Fibroblast of lung (primary cell): ENCODE data around the gene CRB1. TPM values are rescaled to one million over a fixed set of nuclear protein-coding genes. Genes with fewer than 3 reads are reported as not detected.

Experiments used
- DNase-seq, 2 donors: peaks; one replicate each; pipeline versions ENCODE4 v3.0.0 to v3.0.0-alpha.2; 2010; ENCODE audit warnings: low read depth in 2 of 2
- H2AFZ ChIP-seq: 2 replicates; pipeline ENCODE4 v1.5.1; 2012; ENCODE audit warnings: low read length, control low read depth, inconsistent platforms
- H3K27ac ChIP-seq: 2 replicates; pipeline ENCODE4 v1.5.1; 2011; ENCODE audit warnings: low read length, control low read depth; ENCODE audit not compliant: insufficient read depth
- H3K27me3 ChIP-seq: 2 replicates; pipeline ENCODE4 v1.5.1; 2011; ENCODE audit warnings: mild to moderate bottlenecking, low read length; ENCODE audit not compliant: control insufficient read depth, insufficient read depth
- H3K36me3 ChIP-seq: 2 replicates; pipeline ENCODE4 v1.5.1; 2011; ENCODE audit warnings: low read length; ENCODE audit not compliant: control insufficient read depth, insufficient read depth
- H3K4me1 ChIP-seq: 2 replicates; pipeline ENCODE4 v1.5.1; 2011; ENCODE audit warnings: low read length; ENCODE audit not compliant: control insufficient read depth, insufficient read depth; ENCODE audit errors: extremely low read depth
- H3K4me2 ChIP-seq: 2 replicates; pipeline ENCODE4 v1.5.1; 2011; ENCODE audit warnings: low read length, control low read depth; ENCODE audit not compliant: insufficient read depth; ENCODE audit errors: extremely low read depth
- H3K4me3 ChIP-seq, 4 experiments: fragments of 200-600 bp in 1 of 4; sonication (generic) in 1 of 4; replicated peaks in 1 of 4; 2 replicates each; pipeline ENCODE4 v1.5.1; 2011 to 2016; ENCODE audit warnings: low read length in 4 of 4, low read depth in 3 of 4, mild to moderate bottlenecking in 3 of 4, control low read depth in 2 of 4, inconsistent platforms in 1 of 4, mixed read lengths in 1 of 4; ENCODE audit not compliant: insufficient read depth in 1 of 4; ENCODE audit errors: control extremely low read depth in 1 of 4
- H3K79me2 ChIP-seq: 2 replicates; pipeline ENCODE4 v1.5.1; 2012; ENCODE audit warnings: mild to moderate bottlenecking, low read length, inconsistent platforms; ENCODE audit not compliant: control insufficient read depth, insufficient read depth
- H3K9ac ChIP-seq: 2 replicates; pipeline ENCODE4 v1.5.1; 2011; ENCODE audit warnings: mild to moderate bottlenecking, low read length, control low read depth; ENCODE audit not compliant: insufficient read depth
- H3K9me3 ChIP-seq: 2 replicates; pipeline ENCODE4 v1.5.1; 2012; ENCODE audit warnings: low read depth, low read length; ENCODE audit not compliant: control insufficient read depth, insufficient read depth
- H4K20me1 ChIP-seq: 2 replicates; pipeline ENCODE4 v1.5.1; 2011; ENCODE audit warnings: low read length; ENCODE audit not compliant: control insufficient read depth, insufficient read depth; ENCODE audit errors: extremely low read depth
- EZH2 ChIP-seq: IDR thresholded peaks from 2 replicates; pipeline ENCODE4 v1.5.1; 2012; ENCODE audit warnings: low read length, control low read depth, mild to moderate bottlenecking; ENCODE audit errors: missing control alignments
- polyA plus RNA-seq, 2 donors: library from polyadenylated mRNA; depleted of rRNA in 1 of 2; stranded (reverse) in 1 of 2; unstranded in 1 of 2; fragments of >200 nt; gene quantifications; 2 replicates each; pipeline ENCODE4 v1.2.1, GENCODE V29; 2011 to 2012; ENCODE audit warnings: missing spikeins in 1 of 2
- total RNA-seq: library from RNA; depleted of rRNA; stranded (reverse); fragments of >200 nt; gene quantifications from 2 replicates; pipeline ENCODE4 v1.2.1, GENCODE V29; 2014
- TF ChIP-seq, protein P1 (sequence below), 2 donors: IDR thresholded peaks in 1 of 2; conservative IDR thresholded peaks in 1 of 2; 1 replicate in 1 of 2; 2 replicates in 1 of 2; pipeline ENCODE4 v1.5.1; 2011 to 2012; ENCODE audit warnings: low read length in 2 of 2, control low read depth in 1 of 2, inconsistent platforms in 1 of 2, low read depth in 1 of 2, mild to moderate bottlenecking in 1 of 2

The CRB1 gene
- total and polyA plus RNA-seq, 2 donors (not counting 1 experiment from before 2014, with no cell fraction given), result 0.05 to 0.66 TPM

- no peaks in the 10 kb centered on the region for H3K27me3 ChIP-seq
- H3K4me3 ChIP-seq, result no peak overlapping the region
- H3K27ac ChIP-seq, result no peak overlapping the region
- H3K36me3 ChIP-seq, result no peaks in the 10 kb centered on the region
- H2AFZ ChIP-seq, result no peak overlapping the region
- H3K9me3 ChIP-seq, result no peaks in the 10 kb centered on the region
- H3K4me1 ChIP-seq, result no peaks in the 10 kb centered on the region
- no peaks in the 10 kb centered on the region for H4K20me1 ChIP-seq
- TF ChIP-seq EZH2, result no peak
- TF ChIP-seq, protein P1, sequence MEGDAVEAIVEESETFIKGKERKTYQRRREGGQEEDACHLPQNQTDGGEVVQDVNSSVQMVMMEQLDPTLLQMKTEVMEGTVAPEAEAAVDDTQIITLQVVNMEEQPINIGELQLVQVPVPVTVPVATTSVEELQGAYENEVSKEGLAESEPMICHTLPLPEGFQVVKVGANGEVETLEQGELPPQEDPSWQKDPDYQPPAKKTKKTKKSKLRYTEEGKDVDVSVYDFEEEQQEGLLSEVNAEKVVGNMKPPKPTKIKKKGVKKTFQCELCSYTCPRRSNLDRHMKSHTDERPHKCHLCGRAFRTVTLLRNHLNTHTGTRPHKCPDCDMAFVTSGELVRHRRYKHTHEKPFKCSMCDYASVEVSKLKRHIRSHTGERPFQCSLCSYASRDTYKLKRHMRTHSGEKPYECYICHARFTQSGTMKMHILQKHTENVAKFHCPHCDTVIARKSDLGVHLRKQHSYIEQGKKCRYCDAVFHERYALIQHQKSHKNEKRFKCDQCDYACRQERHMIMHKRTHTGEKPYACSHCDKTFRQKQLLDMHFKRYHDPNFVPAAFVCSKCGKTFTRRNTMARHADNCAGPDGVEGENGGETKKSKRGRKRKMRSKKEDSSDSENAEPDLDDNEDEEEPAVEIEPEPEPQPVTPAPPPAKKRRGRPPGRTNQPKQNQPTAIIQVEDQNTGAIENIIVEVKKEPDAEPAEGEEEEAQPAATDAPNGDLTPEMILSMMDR (conservative IDR thresholded peaks at IDR 0.05 in 1 of 2, IDR thresholded peaks at IDR 0.05 in 1 of 2; ENCODE audit: low read depth in 1 of 2, low read length in 2 of 2), result no peak
- no peak overlapping the region for H3K9ac ChIP-seq
- H3K79me2 ChIP-seq, result no peaks in the 10 kb centered on the region
- H3K4me2 ChIP-seq, result no peak overlapping the region
- peak in 1 of 2 donors; percentile 14 for DNase-seq
Observed at GRCh38 chr1:197367627-197368026, 99.6 kb downstream of the CRB1 start.

- Histone ChIP-seq H3K36me3 (no peaks in the 10 kb centered on the region), H3K4me1 (no peaks in the 10 kb centered on the region)
Observed at GRCh38 chr1:197374428-197374827, 106.4 kb downstream of the CRB1 start.

GRCh38 chr1:197384471-197384870 is 116.4 kb downstream of the CRB1 start:
- Histone ChIP-seq H3K4me2 (no peak overlapping the region), H2AFZ (no peak overlapping the region), H3K27ac (no peak overlapping the region), H3K27me3 (no peaks in the 10 kb centered on the region), H3K4me3 (no peak overlapping the region), H3K79me2 (no peaks in the 10 kb centered on the region), H3K9me3 (no peaks in the 10 kb centered on the region), H3K36me3 (no peaks in the 10 kb centered on the region), H3K9ac (no peak overlapping the region), H3K4me1 (no peaks in the 10 kb centered on the region), H4K20me1 (no peaks in the 10 kb centered on the region)
- TF ChIP-seq, protein P1 (conservative IDR thresholded peaks at IDR 0.05 in 1 of 2, IDR thresholded peaks at IDR 0.05 in 1 of 2; ENCODE audit: low read depth in 1 of 2, low read length in 2 of 2), result no peak
- TF ChIP-seq EZH2, result no peak
- DNase-seq, result no peak

More at GRCh38 chr1:197374428-197374827, 106.4 kb downstream of the CRB1 start:
- no peak overlapping the region for H3K27ac ChIP-seq
- H2AFZ ChIP-seq, result no peak overlapping the region
- H3K27me3 ChIP-seq, result no peaks in the 10 kb centered on the region
- H3K9ac ChIP-seq, result no peak overlapping the region
- H3K4me3 ChIP-seq, result no peak overlapping the region
- no peaks in the 10 kb centered on the region for H3K79me2 ChIP-seq
- H4K20me1 ChIP-seq, result no peaks in the 10 kb centered on the region
- no peak overlapping the region for H3K4me2 ChIP-seq
- H3K9me3 ChIP-seq, result no peaks in the 10 kb centered on the region
- no peak for DNase-seq
- TF ChIP-seq, protein P1 (conservative IDR thresholded peaks at IDR 0.05 in 1 of 2, IDR thresholded peaks at IDR 0.05 in 1 of 2; ENCODE audit: low read depth in 1 of 2, low read length in 2 of 2), result no peak
- TF ChIP-seq EZH2, result no peak
